Esophagus squamous epithelium (tissue), 5 donors: Measurements from ENCODE around the gene ATRNL1. TPM values are rescaled to one million over a fixed set of nuclear protein-coding genes. Genes with fewer than 3 reads are reported as not detected.

Source experiments
- DNase-seq: peaks from one replicate; lab custom pipeline; 2025; lab: John Stamatoyannopoulos, UW
- H3K27ac ChIP-seq, 4 donors: fragments of 200-600 bp; sonication (generic); one replicate each; pipeline ENCODE4 v1.5.1; 2016 to 2019; ENCODE audit warnings: mild to moderate bottlenecking in 1 of 4
- H3K27me3 ChIP-seq, 4 donors: fragments of 200-600 bp; sonication (generic); 1 replicate in 3 of 4; 2 replicates in 1 of 4; pipeline versions ENCODE4 v1.5.1 to v1.6.0; 2017 to 2021; ENCODE audit warnings: antibody characterized with exemption in 1 of 4
- H3K36me3 ChIP-seq, 3 donors: fragments of 200-600 bp; sonication (generic); one replicate each; pipeline ENCODE4 v1.5.1; 2016 to 2019
- H3K4me1 ChIP-seq, 3 donors: fragments of 200-600 bp; sonication (generic); one replicate each; pipeline ENCODE4 v1.5.1; 2017 to 2019
- H3K4me3 ChIP-seq, 4 donors: fragments of 200-600 bp; sonication (generic); 1 replicate in 3 of 4; 2 replicates in 1 of 4; pipeline ENCODE4 v1.5.1; 2016 to 2019; ENCODE audit warnings: mild to moderate bottlenecking in 2 of 4, moderate library complexity in 1 of 4
- H3K9me3 ChIP-seq, 3 donors: fragments of 200-600 bp; sonication (generic); one replicate each; pipeline ENCODE4 v1.5.1; 2016 to 2019
- POLR2A ChIP-seq, 4 donors: fragments of 450-650 bp; IDR thresholded peaks; one replicate each; pipeline ENCODE4 v1.6.1; 2017; ENCODE audit warnings: antibody characterized with exemption in 4 of 4, mild to moderate bottlenecking in 4 of 4, moderate library complexity in 3 of 4
- WGBS, 2 donors: methylation state at CpG; one replicate each; pipeline ENCODE4 v1.1.5; 2018; 5-methylcytosine and 5-hydroxymethylcytosine counted together
- intact Hi-C: fragments of 100-400 bp; cut with DNase I; formaldehyde crosslinking; loops from one replicate; pipeline ENCODE4 v1.15.0; 2022
- total RNA-seq, 4 donors: library from RNA; depleted of rRNA; stranded (reverse); fragments of >200 nt; gene quantifications; one replicate each; pipeline ENCODE4 v1.1.0, GENCODE V29; 2016
- TF ChIP-seq, protein P1 (sequence below), 6 experiments: fragments of 450-650 bp in 4 of 6; fragments of 200-600 bp in 2 of 6; sonication (generic) in 2 of 6; IDR thresholded peaks; one replicate each; pipeline ENCODE4 v1.5.1; 2016 to 2019; ENCODE audit warnings: antibody characterized with exemption in 6 of 6, mild to moderate bottlenecking in 4 of 6, moderate library complexity in 4 of 6
- donor health status: DM: yes; HTN: yes; CAD: no.

The ATRNL1 gene
- total RNA-seq, 4 donors from 2014 or later, result 0.64 to 15.1 (median 2.6) TPM

DNA sequence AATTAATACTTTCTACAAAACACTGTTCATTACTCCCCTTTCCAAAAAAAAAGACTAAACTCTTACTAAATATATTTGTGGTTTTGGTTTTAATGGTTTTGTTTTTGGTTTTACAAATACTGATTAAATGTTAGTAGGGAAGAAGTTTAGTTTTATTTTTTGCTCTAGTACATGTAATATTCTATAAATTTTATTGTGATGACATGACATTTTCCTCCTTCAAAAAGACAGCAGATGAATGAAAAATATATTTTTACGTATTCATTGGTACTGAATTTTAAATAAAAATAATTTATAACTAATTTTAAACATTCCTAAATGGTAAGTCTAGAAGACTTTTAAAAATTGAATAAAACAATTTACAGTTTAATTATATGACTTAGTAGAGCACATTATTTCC, 667.0 kb downstream of the ATRNL1 start:
- no peaks in the 10 kb centered on the region for H3K36me3 ChIP-seq
- WGBS, 2 donors, result 79 to 86% methylated on average over 1 of the region's 1 CpG
- no peak overlapping the region for H3K27ac ChIP-seq
- no peaks in the 10 kb centered on the region for H3K9me3 ChIP-seq
- H3K4me3 ChIP-seq, result no peak overlapping the region
- no peak for DNase-seq
- intact Hi-C loops, result no loop called here
- TF ChIP-seq, protein P1, sequence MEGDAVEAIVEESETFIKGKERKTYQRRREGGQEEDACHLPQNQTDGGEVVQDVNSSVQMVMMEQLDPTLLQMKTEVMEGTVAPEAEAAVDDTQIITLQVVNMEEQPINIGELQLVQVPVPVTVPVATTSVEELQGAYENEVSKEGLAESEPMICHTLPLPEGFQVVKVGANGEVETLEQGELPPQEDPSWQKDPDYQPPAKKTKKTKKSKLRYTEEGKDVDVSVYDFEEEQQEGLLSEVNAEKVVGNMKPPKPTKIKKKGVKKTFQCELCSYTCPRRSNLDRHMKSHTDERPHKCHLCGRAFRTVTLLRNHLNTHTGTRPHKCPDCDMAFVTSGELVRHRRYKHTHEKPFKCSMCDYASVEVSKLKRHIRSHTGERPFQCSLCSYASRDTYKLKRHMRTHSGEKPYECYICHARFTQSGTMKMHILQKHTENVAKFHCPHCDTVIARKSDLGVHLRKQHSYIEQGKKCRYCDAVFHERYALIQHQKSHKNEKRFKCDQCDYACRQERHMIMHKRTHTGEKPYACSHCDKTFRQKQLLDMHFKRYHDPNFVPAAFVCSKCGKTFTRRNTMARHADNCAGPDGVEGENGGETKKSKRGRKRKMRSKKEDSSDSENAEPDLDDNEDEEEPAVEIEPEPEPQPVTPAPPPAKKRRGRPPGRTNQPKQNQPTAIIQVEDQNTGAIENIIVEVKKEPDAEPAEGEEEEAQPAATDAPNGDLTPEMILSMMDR (IDR thresholded peaks at IDR 0.05), result no peak
- no peak for TF ChIP-seq POLR2A (IDR thresholded peaks at IDR 0.05)
- no peaks in the 10 kb centered on the region for H3K27me3 ChIP-seq
- no peaks in the 10 kb centered on the region for H3K4me1 ChIP-seq

DNA sequence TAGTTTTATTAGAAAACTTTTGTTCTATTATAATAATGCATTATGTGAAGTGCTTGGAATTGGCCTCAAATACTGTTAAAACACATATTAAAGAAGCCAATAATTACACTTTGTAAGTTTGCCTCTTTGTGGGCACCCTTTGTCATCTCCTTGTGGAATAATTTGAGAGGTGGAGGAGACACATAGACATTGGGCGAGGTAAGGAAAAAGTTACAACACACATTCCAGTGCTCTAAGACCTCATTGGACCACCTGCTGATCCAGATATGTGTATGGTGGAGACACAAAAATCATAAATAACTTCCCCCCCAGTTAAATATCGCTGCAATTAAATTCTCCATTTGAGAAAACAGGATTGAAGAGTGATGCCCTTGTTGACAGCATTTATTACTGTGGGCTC, 668.0 kb downstream of the ATRNL1 start:
- intact Hi-C loops, result no loop called here
- Histone ChIP-seq H3K9me3 (no peaks in the 10 kb centered on the region), H3K36me3 (no peaks in the 10 kb centered on the region), H3K27me3 (no peaks in the 10 kb centered on the region), H3K27ac (no peak overlapping the region), H3K4me3 (no peak overlapping the region), H3K4me1 (no peaks in the 10 kb centered on the region)
- no peak for DNase-seq
- TF ChIP-seq, protein P1 (IDR thresholded peaks at IDR 0.05), result no peak
- no peak for TF ChIP-seq POLR2A (IDR thresholded peaks at IDR 0.05)
- 51 to 73% methylated on average over 2 of the region's 2 CpGs for WGBS, 2 donors

DNA sequence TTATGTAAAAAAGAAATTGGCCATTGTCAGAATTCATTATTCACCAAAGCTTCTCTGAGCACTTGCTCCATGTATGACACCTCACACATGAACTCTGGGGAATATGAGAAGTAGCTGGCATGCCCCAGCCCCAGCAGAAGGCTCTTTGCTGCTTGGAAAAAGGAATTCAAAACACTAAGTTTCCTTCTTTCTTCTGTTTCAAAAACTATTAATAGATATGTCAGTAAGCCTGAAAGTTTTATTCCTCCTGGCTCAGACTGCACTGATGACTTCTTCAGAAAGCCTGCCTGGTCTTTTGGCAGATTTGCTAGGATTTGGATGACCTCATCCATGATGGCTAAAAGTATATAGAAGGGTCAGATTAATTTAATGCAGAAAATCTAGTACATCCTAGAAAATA, 668.9 kb downstream of the ATRNL1 start:
- intact Hi-C loops, result no loop called here
- no peaks in the 10 kb centered on the region for H3K27me3 ChIP-seq
- H3K4me3 ChIP-seq, result no peak overlapping the region
- H3K9me3 ChIP-seq, result no peaks in the 10 kb centered on the region
- TF ChIP-seq POLR2A (IDR thresholded peaks at IDR 0.05), result no peak
- TF ChIP-seq, protein P1 (IDR thresholded peaks at IDR 0.05), result no peak
- H3K27ac ChIP-seq, result no peak overlapping the region
- H3K4me1 ChIP-seq, result no peaks in the 10 kb centered on the region
- H3K36me3 ChIP-seq, result no peaks in the 10 kb centered on the region
- DNase-seq, result no peak

DNA sequence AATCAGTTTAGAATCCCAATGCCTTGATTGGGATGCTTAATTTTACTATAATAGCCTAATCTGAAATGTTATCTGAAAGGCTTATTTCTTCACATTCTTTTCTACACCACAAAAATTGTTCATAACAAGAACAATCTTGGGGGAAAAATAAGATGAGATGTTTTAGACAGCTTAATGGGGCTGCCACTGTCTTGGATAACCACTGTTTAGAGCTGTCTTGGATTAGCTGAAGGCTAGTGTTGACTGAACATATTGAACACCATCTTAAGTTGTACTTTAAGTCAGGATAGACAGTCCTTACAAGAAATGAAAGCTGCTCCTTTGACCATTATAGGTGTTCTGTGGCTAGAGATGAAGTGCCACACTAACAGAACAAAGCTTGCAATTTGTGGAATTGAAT, 678.6 kb downstream of the ATRNL1 start:
- no peaks in the 10 kb centered on the region for H3K9me3 ChIP-seq
- H3K36me3 ChIP-seq, result no peaks in the 10 kb centered on the region
- intact Hi-C loops, result no loop called here
- no peaks in the 10 kb centered on the region for H3K4me1 ChIP-seq
- TF ChIP-seq, protein P1 (IDR thresholded peaks at IDR 0.05), result no peak
- TF ChIP-seq POLR2A (IDR thresholded peaks at IDR 0.05), result no peak
- H3K27ac ChIP-seq, result no peak overlapping the region
- H3K27me3 ChIP-seq, result no peaks in the 10 kb centered on the region
- H3K4me3 ChIP-seq, result no peak overlapping the region
- no peak for DNase-seq

DNA sequence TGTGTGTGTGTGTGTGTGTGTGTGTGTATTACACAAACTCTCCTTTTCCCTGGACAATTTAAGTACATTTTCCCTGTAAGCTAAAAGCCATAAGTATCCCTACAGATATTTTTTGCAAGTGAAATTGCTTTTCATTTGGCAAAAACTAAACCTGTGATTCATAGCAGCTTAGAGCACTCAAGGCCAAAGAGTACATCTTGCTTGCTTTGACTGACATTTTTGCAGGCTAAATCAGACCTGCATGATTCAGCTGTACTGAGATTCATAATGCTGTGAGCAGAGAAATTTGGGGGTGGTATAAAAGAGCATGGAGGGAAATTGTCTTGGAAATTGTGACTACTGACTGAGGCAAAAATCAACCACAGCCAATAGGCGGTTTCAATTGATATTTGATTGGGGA, 679.4 kb downstream of the ATRNL1 start:
- TF ChIP-seq, protein P1 (IDR thresholded peaks at IDR 0.05), result no peak
- TF ChIP-seq POLR2A (IDR thresholded peaks at IDR 0.05), result no peak
- Histone ChIP-seq H3K4me1 (no peaks in the 10 kb centered on the region), H3K36me3 (no peaks in the 10 kb centered on the region), H3K27ac (no peak overlapping the region), H3K27me3 (no peaks in the 10 kb centered on the region), H3K9me3 (no peaks in the 10 kb centered on the region), H3K4me3 (no peak overlapping the region)
- intact Hi-C loops, result no loop called here
- DNase-seq, result no peak
- WGBS, 2 donors, result 65 to 92% methylated on average over 1 of the region's 1 CpG
